Endometrial microvascular endothelial cells (primary cell): Measurements from ENCODE around the gene FAM24B. TPM values are rescaled to one million over a fixed set of nuclear protein-coding genes. Genes with fewer than 3 reads are reported as not detected.
"Not testable (repeated sequence)": the region's sequence is repeated elsewhere in the genome, so short reads cannot be mapped to it uniquely, and the experiment has no call there.

Experiments
- in situ Hi-C: cut with HindIII; loops from 2 replicates; pipeline ENCODE4 v1.10.0; 2017; ENCODE audit warnings: low sequenced_read_pairs, low pct_unique_long_range_greater_than_20kb; ENCODE audit errors: inconsistent ontology term
- total RNA-seq: library from RNA; depleted of rRNA; stranded (reverse); fragments of >200 nt; gene quantifications from one replicate; pipeline ENCODE4 v1.2.3, GENCODE V29; 2015; ENCODE audit errors: inconsistent ontology term

Gene FAM24B
- total RNA-seq, 1 donor from 2014 or later, result 10.5 TPM

DNA sequence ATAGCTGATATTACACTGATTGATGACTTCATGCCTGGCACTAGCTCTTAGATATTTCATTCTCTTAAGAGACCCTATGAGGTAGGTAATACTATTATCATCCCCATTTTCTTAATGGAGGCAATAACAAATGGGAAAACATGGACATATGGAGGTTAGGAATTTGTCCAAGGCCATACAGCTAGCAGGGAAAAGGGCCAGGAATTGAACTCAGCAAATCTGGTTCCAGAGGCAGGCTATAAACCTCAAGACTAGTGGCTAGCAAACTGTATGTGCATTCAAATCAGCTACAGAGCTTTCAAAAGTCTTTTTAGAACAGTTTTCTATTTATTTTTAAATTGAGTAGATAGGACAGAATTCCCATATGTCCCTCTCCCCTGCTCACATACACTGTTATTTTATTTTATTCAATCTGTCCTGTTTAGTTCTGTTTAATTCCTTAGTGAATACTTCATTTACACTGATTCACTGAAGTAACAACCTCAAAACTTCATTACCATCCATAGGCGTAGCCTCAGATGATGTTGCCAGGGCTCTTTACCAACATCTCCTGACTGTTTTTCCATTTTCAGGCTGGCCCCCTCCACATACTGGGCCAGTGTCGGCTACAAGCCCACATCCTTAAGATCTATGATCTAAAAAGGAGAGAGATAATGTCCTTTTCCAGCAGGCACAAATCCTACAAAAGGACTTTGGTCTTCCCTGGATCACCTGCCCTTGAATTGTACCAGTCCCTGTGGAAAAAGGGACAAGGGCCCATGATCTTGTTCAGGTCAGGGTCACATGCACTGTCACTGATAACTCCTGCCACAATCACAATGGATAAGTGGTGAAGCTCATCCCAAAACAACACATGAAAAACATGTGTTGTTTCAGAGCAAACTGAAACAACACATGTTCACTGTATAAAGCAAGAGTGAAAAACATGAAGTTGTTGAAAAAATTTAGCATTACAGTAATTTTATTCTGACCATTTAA, 15.9 kb downstream of the FAM24B start:
- in situ Hi-C loops, result no loop called here

DNA sequence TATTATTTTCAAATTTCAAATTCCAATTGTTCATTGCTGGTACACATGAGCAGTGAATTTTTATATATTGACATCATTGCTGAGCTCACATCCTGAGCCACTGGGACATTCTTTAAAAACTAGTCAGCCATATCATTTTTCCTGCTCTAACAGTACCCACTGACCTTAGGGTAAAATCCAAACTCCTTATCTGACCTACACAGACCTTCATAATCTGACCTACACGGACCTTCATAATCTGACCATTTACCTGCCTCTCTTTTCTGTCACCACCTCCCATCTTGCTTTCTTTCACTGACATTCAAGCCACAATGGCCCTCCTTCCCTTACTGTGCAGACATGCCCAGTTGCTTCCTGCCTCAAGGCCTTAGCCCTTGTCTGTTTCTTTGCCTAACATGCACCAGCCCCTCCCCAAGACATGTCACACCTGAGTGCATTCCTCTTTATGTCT, 17.6 kb downstream of the FAM24B start:
- in situ Hi-C loops, result no loop called here

DNA sequence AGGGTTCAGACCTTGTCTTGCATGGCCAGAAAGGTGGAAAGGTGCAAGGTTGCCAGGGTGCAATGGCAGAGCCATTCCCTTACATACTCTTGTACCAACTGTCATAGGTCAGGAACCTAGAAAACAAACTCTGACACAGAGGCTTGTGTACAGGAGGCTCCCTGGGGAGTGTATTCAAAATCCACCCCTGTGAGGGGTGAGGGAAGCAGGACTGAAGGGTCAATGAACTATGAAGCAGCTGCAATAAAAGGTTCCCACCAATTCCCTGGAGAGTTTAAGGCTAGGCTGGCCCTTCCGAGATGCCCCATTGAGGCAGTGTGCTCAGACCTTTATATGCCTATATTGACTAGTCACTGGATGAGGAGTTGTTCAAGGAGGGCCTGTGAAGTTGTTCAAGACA, 19.9 kb downstream of the FAM24B start:
- in situ Hi-C loops, result no loop called here

DNA sequence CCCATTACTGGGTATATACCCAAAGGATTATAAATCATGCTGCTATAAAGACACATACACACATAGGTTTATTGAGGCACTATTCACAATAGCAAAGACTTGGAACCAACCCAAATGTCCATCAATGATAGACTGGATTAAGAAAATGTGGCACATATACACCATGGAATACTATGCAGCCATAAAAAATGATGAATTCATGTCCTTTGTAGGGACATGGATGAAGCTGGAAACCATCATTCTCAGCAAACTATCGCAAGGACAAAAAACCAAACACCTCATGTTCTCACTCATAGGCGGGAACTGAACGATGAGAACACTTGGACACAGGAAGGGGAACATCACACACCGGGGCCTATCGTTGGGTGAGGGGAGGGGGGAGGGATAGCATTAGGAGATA, 21.3 kb downstream of the FAM24B start:
- in situ Hi-C loops, result not testable (repeated sequence)

DNA sequence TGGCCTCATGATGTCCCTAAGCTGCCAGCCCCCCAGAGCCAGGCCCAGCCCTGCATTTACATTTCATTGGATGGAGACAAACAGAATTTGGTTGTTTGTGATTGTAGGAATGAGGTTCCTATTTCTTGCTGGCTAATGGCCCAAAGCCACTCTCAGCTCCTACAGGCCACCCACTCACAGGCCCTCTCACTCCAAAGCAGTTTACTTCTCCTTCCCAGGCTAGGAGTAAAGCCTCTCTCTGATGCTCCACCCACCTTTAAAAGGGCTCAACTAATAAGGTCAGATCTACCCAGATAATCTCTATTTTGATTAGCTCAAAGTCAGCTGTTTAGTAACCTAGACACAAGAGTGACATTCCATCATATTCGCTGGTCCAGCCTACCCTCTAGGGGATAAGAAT, 22.5 kb downstream of the FAM24B start:
- in situ Hi-C loops, result no loop called here

DNA sequence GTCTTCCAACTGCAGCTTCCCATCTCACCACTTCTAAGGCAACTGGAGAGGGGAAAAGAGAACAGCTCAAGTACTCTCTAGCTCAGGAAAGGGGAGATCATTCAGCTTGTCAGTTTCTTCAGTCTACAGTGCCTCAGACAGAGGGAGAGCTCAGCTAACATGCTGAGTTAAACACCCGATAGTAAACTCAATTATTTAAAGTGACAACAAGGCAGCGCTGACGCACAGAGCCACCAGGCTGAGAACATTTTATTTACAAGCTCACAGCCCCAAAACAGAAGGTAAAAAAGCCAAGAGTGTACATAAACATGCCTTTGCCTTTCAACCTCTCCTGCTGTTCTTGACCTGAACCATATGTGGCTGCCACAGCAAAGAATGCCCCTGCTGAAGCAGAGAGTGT, 23.6 kb downstream of the FAM24B start:
- in situ Hi-C loops, result no loop called here

DNA sequence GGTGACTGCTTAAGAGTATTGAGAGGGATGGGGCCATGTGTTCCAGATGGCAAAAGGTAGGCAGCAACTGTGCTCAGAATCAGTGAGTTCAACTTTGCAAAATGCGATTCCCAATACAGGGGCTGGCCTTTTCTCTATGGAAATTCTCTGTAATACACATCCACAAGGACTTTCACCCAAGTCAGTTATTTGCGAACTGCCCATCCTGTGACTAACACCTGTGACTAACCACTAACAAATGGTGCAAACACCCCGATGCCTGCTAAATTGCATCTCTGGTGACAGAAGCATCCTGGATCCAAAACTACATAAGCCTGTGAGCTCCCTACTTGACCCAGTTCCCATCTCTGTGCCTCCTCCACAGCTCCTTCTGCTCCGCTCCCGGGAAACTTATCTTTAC, 24.7 kb downstream of the FAM24B start:
- in situ Hi-C loops, result no loop called here

DNA sequence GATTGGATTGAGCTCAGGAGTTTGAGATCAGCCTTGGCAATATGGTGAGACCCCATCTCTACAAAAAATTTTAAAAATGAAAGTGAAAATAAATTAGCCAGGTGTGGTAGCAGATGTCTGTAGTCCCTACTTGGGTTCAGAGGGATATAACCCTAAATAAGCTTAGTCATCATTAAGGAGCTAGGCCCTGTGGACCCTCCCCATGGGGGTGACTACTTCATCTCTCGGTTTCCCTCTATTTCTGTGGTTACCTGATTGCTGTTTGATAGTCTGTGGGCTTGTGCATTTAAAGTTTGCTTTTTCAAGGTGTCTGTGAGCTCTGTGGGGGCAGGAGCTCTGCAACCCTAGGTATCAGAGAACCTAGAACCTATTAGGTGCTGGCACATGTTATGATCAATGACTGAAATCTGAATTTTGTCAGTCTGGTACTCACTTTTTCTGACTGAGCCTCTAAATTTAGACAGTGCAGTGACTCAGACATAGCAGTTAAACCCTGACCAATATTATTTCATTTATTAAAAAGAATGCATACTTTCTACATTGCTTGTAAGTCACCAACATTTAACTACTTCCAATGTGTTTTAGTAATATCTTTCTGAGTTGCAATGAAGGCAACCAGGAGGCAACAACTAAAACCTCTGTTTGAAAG, 25.6 kb downstream of the FAM24B start:
- in situ Hi-C loops, result no loop called here

DNA sequence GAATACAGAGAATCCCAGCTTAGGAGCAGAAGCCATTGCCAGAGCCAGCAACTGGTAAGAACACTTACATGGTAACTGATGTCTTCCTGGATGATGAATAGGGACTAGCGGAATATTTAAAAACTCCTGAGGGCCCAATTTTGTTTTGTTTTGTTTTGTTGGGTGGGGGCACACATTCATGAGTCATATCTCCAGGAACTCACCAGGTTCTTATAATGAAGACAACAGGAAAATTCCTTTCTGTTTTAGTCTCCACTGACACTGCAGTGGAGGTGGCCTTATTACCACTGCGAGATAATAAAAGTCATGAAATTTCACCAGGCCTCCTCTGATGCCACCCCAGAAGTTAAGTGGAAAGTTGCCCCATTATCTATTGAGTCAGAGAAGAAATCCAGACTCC, 27.1 kb downstream of the FAM24B start:
- in situ Hi-C loops, result no loop called here

DNA sequence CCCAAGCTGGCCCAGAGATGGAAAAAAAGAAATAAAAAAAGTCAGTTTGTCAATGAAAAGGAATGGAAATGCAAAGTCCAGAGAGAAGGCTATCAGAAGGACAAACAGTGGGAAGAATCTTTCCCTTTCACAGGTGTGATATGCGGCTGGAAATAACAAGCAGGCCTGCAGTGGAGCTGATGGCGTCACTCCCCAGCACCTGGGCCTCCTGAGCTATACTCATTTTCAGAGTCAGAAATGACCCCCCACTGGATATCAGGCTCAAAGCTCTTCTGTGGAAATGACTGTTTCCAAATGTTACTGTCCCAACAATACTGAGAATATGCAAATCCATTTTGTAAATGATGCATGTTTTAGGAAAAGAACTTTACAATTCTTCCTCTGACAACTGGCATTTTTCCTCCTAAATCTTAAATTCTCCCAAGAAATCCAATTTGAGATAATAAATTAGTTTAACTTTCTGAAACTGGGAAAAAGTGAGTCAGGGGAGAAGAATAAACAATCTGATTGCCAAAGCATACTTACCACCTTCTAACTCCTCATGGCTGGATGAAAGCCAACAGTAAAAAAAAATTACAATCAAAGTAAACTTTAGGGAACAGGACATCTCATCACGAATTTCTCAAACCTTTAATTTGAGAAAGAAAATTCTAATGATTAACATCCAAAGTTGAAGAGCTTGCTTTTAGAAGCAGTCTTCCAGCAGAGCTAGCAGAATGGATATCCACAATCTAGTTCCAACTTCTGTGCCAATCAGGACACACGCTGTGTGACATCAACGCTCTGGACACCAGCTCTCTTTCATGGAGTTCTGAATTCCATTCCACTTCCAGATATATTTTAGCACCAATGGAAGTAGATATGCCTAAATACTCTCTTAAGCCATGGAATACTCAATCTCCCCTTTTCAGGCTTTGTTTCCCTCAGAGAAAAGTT, 28.4 kb downstream of the FAM24B start:
- in situ Hi-C loops, result no loop called here

DNA sequence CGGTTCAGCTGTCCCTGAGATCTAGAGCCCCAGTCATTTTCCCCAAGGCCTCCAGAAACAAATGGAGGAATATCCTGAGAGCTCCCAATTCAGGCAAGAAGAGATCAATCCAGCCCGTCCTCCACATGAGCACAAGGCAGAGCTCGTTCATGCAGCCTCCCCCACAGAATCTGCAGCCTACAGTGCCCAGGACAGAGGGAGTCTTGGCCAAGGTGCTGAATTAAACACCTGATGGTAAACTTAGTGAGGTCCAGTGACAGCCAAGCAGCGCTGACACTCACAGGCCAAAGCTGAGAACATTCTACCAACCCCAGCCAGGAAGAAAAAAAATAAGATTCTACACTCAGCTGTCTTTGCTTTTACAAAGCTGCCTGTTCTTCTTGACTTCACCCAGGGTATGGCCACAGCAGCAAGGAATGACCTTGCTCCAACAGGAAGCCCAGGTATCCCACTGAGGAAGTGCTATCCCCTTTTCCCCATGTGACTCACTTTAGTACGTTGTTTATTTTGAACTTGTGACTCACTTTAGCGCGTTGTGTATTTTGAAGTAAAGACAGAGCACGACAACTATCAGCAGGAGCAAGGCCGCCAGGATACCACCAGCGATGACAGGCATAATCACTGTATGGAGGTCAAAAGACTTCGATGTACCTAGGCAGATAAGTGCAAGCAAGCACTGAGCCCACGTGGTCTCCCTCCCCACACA, 29.3 kb downstream of the FAM24B start:
- in situ Hi-C loops, result no loop called here

DNA sequence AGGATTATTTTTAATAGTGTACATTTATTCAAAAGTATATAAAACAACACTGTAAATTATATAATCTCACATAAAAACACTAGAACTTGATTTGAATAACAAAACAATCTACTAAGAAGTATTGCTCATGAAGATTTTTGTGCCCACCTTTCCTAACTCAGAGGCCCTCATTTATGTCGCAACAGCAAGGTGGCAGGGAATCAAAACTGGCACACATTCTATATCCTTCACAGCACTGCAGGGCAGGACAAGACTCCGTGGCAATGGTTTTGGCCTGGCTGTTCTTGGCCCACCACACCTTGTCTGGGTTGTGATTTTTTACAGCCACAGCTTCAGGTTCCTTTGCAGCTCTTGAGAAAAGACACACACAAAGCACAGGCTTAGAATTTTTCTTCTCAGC, 30.3 kb downstream of the FAM24B start:
- in situ Hi-C loops, result no loop called here

DNA sequence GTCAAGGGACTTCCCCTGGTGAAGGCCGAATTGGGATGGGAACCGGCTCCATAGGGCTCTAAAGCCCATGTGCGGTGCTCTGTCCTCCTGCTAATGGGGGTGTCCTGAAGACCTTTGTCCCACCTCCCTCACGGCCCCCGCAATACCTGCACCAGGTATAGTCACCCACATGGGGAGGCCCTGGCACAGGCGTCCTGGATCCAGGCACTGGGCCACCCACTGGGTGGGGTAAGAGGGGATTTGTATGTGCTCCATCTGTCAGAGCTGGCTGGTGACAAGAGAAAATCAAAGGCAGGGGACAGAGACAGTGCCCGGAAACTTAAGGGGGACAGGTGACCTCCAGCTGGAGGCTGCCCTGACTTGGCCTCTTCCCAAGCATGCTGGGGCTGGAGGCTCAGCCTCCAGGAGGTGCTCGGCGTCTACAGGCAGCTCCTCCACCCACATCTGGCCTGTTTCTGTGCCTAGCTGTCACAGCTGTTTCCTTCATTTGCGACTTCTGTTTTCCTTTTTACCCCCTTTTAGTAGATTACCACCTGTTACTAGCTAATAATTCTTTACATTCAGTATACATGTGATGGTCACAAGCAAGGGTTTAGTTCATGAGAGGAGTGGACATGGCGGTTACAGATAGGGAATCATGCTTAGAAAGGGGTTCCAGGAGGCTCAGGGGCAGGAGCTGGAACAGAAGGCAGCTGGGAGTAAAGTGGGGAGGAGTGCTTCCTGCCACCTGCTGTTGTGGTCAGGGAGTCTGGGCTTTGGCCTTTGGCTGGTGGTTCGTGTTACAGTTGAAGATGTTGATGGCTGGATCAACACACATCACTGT, 31.4 kb downstream of the FAM24B start:
- in situ Hi-C loops, result no loop called here

DNA sequence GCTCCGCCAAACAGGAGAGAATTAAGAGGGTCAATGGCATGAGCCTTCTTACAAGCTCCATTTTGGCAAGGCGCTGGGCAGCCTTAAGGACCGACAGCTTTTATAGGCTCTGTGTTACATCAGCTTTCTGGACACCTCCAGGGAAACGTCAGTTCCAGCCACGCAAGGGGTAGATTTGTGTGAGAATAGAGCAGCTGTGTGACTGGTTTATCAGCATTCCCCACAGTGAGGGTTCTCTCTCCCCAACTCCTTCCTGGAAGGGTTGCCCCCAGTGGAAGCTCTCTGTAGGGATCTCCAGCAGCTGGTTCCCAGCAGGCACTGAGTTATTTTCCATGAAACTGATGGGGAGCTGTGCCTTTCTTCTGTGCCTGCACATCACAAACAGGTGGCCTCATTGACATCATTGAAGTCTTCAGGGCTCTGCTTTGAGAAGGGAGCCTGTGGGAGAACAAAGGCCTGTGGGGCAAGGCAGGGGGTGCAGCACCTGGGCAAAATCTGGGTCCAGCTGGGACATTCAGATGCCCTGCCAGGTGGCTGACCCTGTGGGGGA, 33.5 kb downstream of the FAM24B start, which contains the start of gene CUZD1:
Gene CUZD1 (minus strand): TSS at position 75 of the 550 bp plus-strand sequence. CDS start 14 bp downstream, at position 61.
- in situ Hi-C loops, result no loop called here

DNA sequence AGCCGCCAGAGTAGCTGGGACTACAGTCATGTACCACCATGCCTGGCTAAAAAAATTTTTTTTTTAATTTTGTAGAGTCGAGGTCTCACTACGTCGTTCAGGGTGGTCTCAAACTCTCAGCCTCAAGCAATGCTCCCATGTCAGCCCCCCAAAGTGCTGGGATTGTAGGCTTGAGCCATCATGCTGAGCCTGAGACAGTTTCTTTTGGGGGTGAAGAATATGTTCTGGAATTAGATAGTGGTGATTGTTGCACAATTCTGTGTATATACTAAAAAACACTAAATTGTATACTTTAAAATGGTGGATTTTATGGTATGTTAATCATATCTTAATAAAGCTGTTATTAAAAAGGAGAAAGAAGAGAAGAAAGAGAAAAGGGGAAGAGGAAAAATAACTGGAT, 35.2 kb downstream of the FAM24B start:
- in situ Hi-C loops, result no loop called here

DNA sequence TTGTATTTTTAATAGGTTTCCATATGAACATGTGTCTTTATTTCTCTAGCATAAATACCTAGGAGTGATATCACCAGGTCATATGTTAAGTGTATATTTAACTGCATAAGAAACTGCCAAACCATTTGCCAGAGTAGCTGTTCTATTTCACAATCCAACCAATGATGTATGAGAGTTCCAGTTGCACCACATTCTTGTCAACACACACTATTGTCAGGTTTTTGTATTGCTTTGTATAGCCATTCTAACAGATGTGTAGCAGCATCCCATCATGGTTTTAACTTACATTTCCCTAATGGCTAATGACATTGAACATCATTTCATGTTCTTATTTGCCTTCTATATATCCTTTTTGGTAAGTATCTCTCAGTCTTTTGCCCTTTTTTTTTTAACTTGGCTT, 37.8 kb downstream of the FAM24B start:
- in situ Hi-C loops, result no loop called here

DNA sequence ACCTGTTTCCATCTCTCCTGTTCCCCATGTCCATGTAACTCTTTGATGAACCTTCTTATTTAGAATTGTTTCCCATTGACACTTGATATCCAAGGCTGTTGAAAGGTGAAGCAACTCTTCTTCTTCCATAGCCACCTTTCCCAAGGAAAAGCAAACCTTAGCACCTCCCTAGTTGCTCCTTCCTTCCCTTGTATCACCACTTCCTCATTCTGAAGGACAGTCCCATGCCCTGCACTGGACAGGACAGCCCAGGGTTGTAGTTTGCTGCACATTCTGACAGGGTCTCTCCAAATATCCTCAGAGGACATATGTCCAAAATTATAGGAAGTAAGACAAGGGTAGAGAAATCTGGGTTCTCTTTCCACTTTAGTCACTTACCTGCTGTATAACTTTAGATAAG, 39.9 kb downstream of the FAM24B start:
- in situ Hi-C loops, result no loop called here
